Activated T-cell treated with anti-CD3 and anti-CD28 coated beads, Interleukin-2, amount 50 U/mL, for 48 hours (primary cell): ENCODE data around the gene FAM13C.
"Not testable (repeated sequence)": the region's sequence is repeated elsewhere in the genome, so short reads cannot be mapped to it uniquely, and the experiment has no call there.

Experiments
- DNase-seq, 2 experiments: peaks; one replicate each; pipeline ENCODE4 v3.0.0-alpha.2; 2020

The FAM13C gene

DNA sequence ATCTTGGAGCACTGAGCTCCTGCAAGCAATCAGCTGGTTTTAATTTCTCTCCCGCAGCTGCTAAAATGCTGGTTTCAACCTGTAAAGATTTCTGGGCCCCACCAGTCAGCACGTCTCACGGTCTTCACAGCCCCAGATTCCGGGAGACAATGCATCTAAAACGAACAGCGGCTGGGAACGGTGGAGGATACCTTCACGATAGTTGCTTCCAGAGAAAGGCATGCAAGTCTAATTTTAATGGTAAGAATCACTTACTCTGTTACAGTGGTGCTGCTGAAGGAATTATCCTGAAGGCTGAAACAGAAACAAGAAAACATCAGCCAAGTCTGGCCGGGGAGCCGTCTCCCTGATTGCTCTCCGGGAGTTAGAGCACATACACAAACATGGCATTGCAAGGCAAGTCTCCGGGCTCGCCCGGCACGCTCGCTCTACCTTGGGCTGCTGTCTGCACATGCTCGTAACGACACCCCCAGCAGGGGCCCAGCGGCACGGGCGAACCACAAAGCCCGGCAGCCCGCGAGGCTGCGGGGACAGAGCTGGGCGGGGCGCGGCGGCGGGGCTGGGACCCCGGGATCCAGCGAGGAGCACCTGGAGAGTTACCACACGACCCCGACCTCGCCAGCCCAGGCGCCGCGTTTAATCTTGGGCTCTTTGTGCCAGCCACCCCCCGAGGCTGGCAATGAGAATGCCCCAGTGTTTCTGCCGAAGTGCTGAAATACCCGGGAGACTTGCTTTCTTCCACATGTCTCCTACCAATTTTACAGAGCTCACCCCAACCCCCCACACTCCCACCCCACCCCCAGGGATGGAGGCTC, at the start of gene FAM13C:
Gene FAM13C, minus strand, starts transcription at position 406 of the 815 bp plus-strand sequence. Its CDS starts 89 bp downstream, at position 317.
- peak; percentile 21 to 42 for DNase-seq

DNA sequence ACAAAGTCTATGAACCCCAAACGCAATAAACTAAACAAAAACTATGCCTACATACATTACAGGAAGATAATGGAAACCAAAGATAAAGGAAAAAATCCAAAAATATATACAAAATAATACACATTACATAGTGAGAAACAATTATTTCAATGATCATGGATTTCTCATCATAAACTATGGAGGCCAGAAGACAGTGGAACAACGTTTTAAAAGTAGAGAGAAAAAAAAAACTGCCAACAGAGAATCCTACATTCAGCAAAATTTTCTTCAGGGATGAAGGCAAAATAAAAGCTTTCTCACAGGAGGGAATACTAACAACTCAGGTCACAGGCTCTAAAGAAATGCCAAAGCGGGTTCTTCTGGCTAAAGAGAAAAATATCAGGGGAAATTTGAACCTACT, 42.9 kb upstream of the FAM13C start:
- DNase-seq: no peak

DNA sequence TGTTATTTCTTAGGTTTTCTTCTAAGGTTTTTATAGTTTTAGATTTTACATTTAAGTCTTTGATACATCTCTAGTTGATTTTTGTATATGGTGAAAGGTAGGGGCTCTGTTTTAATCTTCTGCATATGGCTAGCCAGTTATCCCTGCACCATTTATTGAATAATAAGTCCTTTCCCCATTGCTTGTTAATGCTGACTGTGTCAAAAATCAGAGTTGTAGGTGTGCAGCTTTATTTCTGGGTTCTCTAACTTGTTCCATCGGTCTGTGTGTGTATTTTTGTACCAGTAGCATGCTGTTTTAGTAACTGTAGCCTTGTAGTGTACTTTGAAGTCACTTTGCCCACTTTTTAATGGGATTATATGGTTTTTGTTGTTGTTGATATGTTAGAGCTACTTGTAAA, 37.9 kb upstream of the FAM13C start:
- no peak for DNase-seq

DNA sequence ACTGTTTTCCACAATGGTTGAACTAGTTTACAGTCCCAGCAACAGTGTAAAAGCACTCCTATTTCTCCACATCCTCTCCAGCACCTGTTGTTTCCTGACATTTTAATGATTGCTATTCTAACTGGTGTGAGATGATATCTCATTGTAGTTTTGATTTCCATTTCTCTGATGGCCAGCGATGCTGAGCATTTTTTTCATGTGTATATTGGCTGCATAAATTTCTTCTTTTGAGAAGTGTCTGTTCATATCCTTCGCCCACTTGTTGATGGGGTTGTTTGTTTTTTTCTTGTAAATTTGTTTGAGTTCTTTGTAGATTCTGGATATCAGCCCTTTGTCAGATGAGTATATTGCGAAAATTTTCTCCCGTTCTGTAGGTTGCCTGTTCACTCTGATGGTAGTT, 37.0 kb upstream of the FAM13C start:
- not testable (repeated sequence) for DNase-seq

DNA sequence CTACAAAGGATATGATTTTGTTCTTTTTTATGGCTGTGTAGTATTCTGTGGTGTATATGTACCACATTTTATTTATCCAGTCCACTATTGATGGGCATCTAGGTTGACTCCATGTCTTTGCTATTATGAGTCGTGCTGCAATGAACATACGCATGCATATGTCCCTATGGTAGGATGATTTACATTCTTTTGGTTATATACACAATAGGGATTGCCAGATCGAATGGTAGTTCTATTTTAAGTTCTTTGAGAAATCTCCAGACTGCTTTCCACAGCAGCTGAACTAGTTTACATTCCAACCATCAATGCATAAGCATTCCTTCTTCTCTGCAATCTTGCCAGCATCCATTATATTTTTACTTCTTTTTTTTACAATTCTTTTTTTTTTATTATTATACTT, 35.6 kb upstream of the FAM13C start:
- no peak for DNase-seq

DNA sequence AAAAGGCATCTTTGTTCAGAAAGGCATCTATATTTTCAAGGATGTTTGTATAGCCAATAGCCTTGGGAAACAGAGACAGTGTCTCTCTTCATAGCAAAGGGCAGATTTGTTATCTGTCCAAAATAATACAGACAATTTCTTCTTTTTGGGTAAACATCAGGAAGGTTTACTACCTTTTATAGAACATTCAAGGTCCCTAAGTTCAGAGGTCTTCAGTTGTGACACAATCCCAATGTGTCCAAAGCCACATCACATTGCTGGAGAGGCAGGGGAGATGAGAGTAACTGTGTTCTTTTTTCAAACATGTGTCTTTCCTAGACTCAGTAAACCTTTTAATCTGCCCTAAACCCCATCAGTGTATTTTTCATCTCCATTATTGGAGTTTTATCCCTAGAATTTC, 33.6 kb upstream of the FAM13C start:
- no peak for DNase-seq

DNA sequence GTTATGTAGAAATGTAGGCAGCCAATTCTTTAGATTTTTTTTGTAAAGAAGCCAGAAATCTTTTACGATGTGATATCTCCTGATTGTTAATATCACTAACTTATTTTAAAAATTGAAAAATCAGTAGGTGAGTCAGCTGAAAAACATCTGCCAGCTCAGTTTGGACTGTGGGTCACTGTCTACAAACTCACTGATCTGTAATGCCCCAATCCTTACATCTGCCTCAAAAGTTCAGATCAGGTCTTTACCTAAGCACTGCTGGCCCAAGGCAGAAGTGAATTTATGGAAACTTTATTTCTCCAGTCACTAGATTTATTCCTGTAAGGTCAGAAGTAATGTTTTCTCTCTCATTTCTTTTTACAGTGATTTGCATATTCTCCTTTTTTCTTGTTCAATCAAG, 31.0 kb upstream of the FAM13C start:
- no peak for DNase-seq

DNA sequence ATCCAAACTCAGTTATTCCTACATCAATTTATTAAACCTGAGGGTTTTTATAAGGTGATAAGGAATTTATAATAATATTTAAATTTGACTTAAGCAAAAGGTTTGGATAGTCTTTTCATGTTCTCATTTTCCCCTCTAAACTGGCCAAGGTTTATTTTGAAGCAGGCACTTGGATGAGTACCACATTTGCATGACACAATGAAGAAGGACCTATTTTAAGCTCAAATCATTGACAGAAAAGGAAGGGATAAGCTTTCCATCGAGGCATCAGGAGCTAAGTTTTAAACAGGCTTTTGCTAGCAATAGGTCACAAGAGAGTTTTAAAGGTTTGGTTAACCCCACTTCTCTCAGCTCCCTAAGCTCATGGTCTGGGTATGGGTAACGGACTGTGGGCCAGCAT, 28.7 kb upstream of the FAM13C start:
- no peak for DNase-seq

DNA sequence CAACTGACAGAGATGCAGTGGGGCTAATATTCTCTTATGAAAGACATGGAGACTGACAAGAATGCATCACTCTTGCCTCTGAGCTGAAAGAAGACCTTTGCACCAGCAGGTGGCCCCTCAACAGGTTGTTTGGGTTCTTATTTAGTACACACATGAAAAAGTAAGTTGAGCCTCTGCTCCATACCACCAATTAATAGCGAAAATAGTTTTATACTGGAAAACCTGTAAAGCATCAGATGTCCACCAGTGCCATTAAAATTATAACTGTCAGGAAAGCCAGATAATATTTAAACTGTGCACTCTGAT, 26.3 kb upstream of the FAM13C start:
- DNase-seq: no peak

DNA sequence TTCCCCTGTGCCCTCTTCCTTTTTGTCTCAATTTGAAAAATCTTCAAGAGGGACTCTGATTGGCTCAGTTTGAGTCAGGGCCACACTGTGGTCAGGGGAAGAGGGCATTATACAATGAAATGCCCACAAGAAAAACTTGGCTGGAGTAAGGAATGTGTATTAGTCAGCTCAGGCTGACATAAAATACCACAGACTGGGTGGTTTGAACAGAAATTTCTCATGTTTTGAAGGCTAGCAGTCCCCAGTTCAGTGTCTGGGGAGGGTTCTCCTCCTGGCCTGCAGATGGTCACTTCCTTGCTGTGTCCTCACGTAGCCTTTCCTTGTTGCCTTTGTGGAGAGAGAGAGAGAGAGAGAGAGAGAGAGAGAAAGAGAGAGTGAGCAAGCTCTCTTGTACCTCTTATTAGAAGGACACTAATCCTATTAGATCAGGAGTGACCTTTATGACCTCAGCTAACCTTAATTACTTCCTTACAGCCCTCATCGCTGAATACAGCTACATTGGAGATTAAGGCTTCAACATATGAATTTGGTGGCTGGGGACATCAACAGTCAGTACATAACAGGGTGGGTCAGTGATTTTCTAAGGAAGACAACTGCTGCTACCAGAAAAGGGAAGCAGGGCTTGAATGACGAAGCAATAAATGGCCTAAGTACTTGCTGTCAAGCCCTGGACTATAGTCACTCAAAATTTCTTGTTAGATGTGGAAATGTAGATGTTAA, 25.8 kb upstream of the FAM13C start:
- no peak for DNase-seq

DNA sequence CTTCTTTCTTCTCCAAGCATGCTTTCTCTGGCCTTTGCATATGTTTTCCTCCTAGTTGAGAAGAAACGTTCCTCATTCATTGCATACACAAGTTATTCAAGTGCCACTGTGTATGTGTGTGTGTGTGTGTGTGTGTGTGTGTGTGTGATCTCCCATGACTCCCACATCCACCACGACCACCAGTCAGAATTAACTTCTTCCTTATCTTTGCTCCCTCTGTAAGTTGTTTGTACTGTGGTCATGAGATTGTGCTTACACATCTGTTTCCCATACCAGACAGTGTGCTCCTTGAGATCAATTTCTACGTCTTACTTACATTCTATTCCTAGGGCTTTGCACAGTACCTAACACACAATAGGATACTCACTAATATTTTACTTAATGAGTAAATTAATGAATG, 22.4 kb upstream of the FAM13C start:
- DNase-seq: no peak

DNA sequence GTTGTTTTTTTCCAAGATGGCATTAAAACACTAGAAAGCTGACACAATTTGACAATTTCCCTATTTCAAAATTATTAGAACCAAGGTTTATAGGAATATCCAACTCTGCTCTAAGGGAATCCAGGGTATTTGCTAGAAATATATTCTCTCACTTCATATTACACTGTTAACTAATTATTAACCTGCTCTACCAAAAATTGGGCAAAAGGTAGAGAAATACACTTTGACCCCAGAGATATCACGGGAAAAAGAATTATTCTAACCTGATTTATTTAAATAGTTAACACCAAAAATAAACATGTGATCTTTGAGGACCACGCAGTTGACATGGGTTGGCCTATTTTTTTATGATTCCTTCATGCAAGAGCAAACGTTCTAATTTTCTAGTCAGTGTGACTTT, 21.6 kb upstream of the FAM13C start:
- DNase-seq: no peak

DNA sequence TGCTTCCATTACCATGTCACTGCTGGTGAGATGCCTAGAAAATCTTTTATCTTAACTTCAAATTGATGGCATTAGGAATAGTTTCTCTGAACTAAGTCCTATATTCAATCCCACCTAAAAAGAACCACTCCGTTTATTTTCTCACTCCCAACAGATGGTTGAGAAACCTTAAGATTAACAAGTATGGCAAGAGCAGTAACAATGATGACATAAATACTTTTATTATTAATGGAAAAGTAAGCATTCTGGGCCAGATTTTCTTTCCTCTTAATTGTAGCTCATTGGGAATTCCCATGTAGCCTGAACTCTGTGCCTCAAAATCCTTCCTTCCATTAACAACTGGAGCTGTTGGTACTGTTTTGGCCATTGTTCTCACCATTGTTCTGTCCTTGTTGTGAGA, 21.1 kb upstream of the FAM13C start:
- no peak for DNase-seq

DNA sequence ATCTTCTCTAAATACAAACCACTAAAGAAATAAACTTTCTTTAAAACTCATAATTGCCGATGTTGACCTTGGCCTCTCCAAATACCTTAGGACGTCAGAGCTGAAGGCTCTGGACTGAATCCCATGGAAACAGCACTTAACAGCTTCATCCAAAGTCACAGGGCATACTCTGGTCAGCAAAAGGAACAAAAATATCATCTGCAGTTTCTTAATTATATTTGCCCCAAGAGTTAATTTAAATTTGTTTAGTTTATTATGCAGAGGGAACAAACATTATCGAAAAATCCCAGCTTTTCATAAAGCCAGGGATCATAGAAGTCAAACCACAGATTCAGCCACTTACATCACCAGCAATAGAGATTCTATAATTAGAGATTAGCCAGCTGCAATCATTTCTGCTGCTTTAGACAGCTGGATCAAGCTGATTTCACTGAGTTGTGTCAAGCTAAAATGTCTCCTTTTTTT, 20.5 kb upstream of the FAM13C start:
- no peak for DNase-seq

DNA sequence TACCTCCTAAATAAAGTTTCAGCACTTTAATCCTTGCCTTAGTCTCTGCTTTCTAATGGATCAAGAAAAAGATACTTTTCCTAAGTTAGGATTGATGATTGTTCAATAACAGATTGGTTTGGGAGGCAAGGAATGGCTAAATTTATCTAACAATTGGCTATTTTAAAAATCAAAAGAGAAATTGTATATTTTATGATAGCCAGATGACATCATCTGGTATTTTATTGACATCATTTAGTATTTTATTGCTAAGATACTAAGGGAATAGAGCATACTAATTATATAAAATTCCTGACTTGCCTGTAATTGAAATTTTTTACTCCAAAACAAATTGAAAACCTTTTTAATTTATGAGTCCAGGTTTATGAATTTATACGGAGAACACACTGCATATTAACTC, 19.3 kb upstream of the FAM13C start:
- no peak for DNase-seq

DNA sequence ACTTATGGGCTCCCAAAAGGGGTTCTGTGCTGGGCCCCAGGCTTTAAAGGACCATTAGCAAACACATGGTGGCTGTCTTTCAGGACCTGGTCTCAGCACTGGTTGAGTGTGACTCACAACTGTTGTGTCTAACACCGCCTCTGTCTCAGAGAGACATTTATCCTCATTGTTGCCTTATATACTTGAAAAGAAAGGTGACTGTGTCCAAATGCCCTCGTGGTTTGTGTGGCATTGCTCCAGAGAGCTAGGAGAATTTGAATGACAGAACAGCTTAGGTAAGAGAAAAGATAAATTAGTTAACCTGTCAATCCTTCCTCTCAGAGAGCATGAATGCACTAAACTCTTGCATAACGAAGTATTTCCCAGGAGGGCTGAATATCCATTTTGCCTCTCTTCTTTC, 14.5 kb upstream of the FAM13C start:
- DNase-seq: no peak

DNA sequence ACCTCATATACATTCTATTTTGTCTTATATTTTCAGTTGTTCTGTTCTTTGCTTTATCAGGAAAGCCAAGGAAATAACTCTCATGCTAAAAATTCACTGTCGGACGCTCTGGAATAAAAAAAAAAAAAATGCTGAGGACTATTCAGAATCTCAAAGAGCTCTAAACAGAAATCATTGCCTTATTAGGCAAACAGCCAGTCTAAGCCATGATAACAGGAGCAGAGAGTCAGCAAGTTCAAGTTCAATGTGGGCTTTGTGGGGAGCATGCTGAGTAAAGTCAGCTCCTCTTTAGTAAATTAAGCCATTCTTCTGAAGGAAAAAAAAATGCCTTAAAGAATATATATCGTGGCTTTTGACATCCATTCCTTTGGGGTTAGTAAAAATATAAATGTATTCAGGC, 13.6 kb upstream of the FAM13C start:
- DNase-seq: no peak

DNA sequence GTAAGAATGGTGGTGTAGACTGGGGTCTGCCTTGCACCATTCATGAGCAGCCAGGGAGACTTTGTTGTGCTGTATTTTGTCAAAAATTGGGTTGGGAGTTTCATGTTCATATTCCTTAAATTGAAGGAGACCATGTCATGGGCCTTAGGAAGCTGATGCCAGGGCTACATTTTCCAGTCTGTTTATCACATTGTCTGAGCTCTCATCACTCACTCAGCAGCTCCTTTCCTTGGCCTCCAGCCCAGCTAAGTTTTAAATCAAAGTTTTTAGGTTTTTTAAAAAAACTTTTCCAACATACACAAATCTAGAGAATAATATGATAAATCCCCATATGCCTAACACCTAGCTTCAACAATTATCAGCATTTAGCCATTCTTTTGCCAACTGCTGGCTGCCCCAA, 12.6 kb upstream of the FAM13C start:
- DNase-seq: no peak

DNA sequence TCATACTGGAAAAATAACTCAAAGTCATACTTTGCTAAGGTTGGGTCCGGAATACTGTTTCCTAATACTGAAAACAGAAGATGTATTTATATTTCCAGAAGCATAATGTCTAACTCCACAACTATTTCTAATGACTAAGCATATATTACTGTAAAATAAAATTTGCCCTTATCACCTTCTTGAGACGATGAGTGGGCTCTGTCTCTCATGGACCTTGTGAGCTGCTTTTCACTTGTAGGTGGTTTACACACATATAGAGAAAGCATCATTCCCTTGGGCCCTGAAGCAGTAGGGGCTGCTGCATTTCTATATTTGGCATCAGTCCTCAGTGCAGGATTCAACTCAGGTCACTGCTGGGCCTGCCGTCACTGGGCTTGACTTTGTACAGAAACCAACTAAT, 10.7 kb upstream of the FAM13C start:
- DNase-seq: no peak

DNA sequence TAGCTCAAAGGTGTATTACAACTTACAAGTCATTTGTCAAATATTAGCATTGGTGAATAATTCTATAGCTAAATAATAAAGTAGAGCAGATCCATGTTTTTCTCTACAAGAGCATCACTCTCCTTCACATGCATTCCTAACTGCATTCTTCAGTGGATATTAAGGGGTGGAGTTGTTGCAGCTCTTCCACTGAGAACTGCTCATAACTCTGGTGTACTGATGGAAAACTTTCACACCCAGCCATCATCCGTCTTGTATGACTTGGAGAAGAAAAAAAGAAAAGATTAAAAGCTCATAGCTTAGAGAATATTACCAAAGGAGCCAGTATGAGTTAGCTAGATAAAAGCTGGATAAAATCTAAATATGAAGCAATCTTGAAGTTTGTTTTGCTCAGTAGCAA, 10.2 kb upstream of the FAM13C start:
- DNase-seq: no peak

DNA sequence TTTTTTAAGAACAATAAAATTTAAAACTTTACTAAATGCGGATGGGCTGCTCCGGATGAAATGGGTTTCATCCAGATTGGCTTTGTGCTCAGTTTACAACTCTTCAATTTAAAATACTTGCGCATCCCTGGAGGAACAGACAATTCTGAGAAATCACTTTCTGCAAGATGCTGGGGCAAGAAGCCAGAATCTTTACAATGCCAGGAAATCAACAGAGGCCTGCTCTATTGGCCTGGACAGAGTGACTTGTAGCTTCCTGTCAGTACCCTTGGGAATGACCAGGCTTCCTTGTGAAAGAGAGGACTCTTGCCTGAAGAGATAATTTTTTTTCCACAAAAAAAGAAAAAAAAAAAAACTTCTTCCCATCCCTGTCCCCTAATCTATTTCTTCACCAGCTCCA, 3.9 kb upstream of the FAM13C start:
- no peak for DNase-seq

DNA sequence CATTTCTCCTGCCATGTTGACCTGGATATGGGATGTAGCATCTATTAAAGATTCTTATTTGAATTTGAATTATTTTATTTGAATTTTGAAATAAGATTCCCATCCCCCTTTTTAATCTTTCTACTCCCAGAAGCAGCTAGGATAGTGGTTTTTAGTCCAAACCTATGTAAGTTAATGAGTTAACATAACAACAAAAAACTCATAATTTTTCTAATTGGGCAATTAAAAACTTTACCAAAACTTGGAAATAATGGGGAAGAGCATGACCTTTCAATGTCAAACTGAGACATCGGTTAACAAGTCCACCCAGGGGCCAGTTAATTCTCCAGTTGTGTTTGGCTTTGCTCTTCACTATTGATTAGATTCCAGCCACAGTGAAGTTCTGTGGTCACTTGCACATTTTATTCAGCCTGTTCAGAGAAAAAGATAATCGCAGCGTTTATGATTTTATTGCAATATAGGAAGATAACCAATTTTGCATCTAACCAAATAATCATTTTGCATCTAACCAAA, 1.2 kb upstream of the FAM13C start:
- no peak for DNase-seq

DNA sequence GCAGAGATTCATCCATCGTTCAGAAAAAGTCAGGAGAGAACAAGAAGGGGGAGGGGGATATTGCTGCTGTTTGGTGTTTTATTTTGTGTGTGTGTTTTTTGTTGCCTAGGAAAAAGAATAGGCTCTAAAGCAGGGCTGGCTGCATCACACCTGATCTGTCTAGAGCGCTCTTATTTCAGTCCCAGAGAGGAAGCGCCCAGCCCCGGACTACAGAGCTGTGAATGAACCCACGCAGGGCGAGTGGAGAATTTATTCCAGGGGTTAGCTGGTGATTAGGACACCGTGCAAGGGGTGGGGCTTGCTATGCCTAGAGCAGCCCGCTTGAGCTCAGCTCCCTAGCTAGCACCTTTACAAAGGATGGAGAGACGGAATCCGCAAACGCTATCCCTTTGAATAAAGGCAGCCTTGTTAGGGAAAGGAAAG, 621 bp upstream of the FAM13C start:
- peak in 1 of 2 experiments; percentile 14 for DNase-seq

DNA sequence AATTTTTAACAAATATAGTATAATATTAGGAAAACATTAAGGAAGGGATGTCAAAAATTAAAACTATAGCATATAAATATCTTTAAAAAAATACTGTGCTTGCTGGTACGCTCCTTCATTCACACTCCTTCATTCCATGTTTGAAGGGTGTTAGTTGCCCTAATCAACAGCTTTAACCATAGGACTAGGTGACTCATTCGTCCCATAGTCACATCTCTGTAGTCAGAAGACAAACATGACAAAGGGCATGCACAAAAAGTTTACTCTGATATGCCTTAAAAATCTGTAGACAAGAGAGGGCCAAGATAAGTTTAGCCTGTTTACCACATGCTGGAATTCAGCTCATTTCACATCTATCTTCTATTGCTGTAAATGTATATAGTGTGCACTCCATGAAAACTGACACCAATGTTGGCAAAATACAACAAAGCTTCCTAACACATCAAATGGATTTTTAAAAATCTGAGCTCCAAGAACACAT, 646 bp downstream of the FAM13C start:
- DNase-seq: no peak
